ENCODE results near the gene GLRX3.
A peak's percentile ranks its signal among the peaks of the same experiment; 100 is the strongest.
"Not testable (repeated sequence)": the region's sequence is repeated elsewhere in the genome, so short reads cannot be mapped to it uniquely, and the experiment has no call there.

GLRX3 gene

GRCh38 chr10:130190055-130190736, 54.0 kb downstream of the GLRX3 start:
- peak; percentile 98 for DNase-seq

- DNase-seq, result no peak
Observed at GRCh38 chr10:130190737-130191115, 54.5 kb downstream of the GLRX3 start.

GRCh38 chr10:130191380-130191779, 55.2 kb downstream of the GLRX3 start:
- DNase-seq, result no peak

- DNase-seq, result no peak
Observed at GRCh38 chr10:130192276-130192848, 56.2 kb downstream of the GLRX3 start.

- DNase-seq, result no peak
Observed at GRCh38 chr10:130193033-130193432, 56.8 kb downstream of the GLRX3 start.

- DNase-seq, result no peak
Observed at GRCh38 chr10:130193493-130194193, 57.5 kb downstream of the GLRX3 start.

GRCh38 chr10:130194194-130194990, 58.2 kb downstream of the GLRX3 start:
- DNase-seq, result no peak

- no peak for DNase-seq
Observed at GRCh38 chr10:130194991-130195645, 58.9 kb downstream of the GLRX3 start.

- no peak for DNase-seq
Observed at GRCh38 chr10:130195746-130196294, 59.6 kb downstream of the GLRX3 start.

GRCh38 chr10:130196511-130197487, 60.6 kb downstream of the GLRX3 start:
- no peak for DNase-seq

- DNase-seq, result no peak
Observed at GRCh38 chr10:130198651-130199050, 62.5 kb downstream of the GLRX3 start.

GRCh38 chr10:130200179-130201042, 64.2 kb downstream of the GLRX3 start:
- no peak for DNase-seq

- DNase-seq, result no peak
Observed at GRCh38 chr10:130201043-130201380, 64.8 kb downstream of the GLRX3 start.

GRCh38 chr10:130202150-130202549, 66.0 kb downstream of the GLRX3 start:
- DNase-seq, result not testable (repeated sequence)

- no peak for DNase-seq
Observed at GRCh38 chr10:130202984-130203621, 66.9 kb downstream of the GLRX3 start.

- no peak for DNase-seq
Observed at GRCh38 chr10:130203626-130204025, 67.4 kb downstream of the GLRX3 start.

GRCh38 chr10:130206216-130206737, 70.1 kb downstream of the GLRX3 start:
- no peak for DNase-seq

- DNase-seq, result no peak
Observed at GRCh38 chr10:130207205-130207604, 71.0 kb downstream of the GLRX3 start.

- no peak for DNase-seq
Observed at GRCh38 chr10:130208807-130209206, 72.6 kb downstream of the GLRX3 start.

- no peak for DNase-seq
Observed at GRCh38 chr10:130212746-130213145, 76.6 kb downstream of the GLRX3 start.
